ENCODE measurements around the gene ZBTB47. TPM values are rescaled to one million over a fixed set of nuclear protein-coding genes. Genes with fewer than 3 reads are reported as not detected.

ZBTB47 gene
- total RNA-seq, 4 donors from 2014 or later = 5.0 to 34.3 (median 10.3) TPM

GRCh38 chr3:42707620-42708355, 54.3 kb downstream of the ZBTB47 start:
- H3K4me1 ChIP-seq = no peaks in the 10 kb centered on the region
- no peak for DNase-seq
- TF ChIP-seq POLR2A (IDR thresholded peaks at IDR 0.05) (no peak), CTCF (IDR thresholded peaks at IDR 0.05) (no peak)
- H3K4me3 ChIP-seq = no peak overlapping the region
- H3K27ac ChIP-seq = no peak overlapping the region
- no peaks in the 10 kb centered on the region for H3K9me3 ChIP-seq
- H3K36me3 ChIP-seq = no peaks in the 10 kb centered on the region
- intact Hi-C loops (cut with DNase I) = no loop called here
- WGBS, 2 donors = 60 to 82% methylated on average over 1 to 5 of the region's 8 CpGs
- no peaks in the 10 kb centered on the region for H3K27me3 ChIP-seq

- no peaks in the 10 kb centered on the region for H3K4me1 ChIP-seq
- no peak overlapping the region for H3K27ac ChIP-seq
- no peaks in the 10 kb centered on the region for H3K36me3 ChIP-seq
- DNase-seq = no peak
- WGBS, 2 donors = 87 to 96% methylated on average over 4 to 8 of the region's 10 CpGs
- intact Hi-C loops (cut with DNase I) = no loop called here
- no peak overlapping the region for H3K4me3 ChIP-seq
- H3K27me3 ChIP-seq = no peaks in the 10 kb centered on the region
- no peaks in the 10 kb centered on the region for H3K9me3 ChIP-seq
- no peak for TF ChIP-seq POLR2A (IDR thresholded peaks at IDR 0.05)
- no peak for TF ChIP-seq CTCF (IDR thresholded peaks at IDR 0.05)
Observed at GRCh38 chr3:42708611-42709151, 55.2 kb downstream of the ZBTB47 start.

- no peak for DNase-seq
- Histone ChIP-seq H3K4me3 (no peak overlapping the region), H3K4me1 (no peaks in the 10 kb centered on the region), H3K27me3 (no peaks in the 10 kb centered on the region), H3K36me3 (no peaks in the 10 kb centered on the region), H3K27ac (no peak overlapping the region), H3K9me3 (no peaks in the 10 kb centered on the region)
- TF ChIP-seq CTCF (IDR thresholded peaks at IDR 0.05) (no peak), POLR2A (IDR thresholded peaks at IDR 0.05) (no peak)
- 74 to 84% methylated on average over 5 to 8 of the region's 10 CpGs for WGBS, 2 donors
- intact Hi-C loops (cut with DNase I) = no loop called here
Observed at GRCh38 chr3:42709621-42710020, 56.1 kb downstream of the ZBTB47 start.

- H3K27me3 ChIP-seq = no peaks in the 10 kb centered on the region
Observed at GRCh38 chr3:42710323-42711021, 57.0 kb downstream of the ZBTB47 start.

More at GRCh38 chr3:42710323-42711021, 57.0 kb downstream of the ZBTB47 start:
- TF ChIP-seq POLR2A (IDR thresholded peaks at IDR 0.05) (no peak), CTCF (IDR thresholded peaks at IDR 0.05) (no peak)
- H3K27ac ChIP-seq = no peak overlapping the region
- H3K4me1 ChIP-seq = no peaks in the 10 kb centered on the region
- intact Hi-C loops (cut with DNase I) = no loop called here
- no peak for DNase-seq
- WGBS, 2 donors = 57 to 76% methylated on average over 2 to 4 of the region's 7 CpGs
- no peaks in the 10 kb centered on the region for H3K36me3 ChIP-seq
- no peaks in the 10 kb centered on the region for H3K9me3 ChIP-seq
- H3K4me3 ChIP-seq = no peak overlapping the region
